BJ (cell line): ENCODE measurements around the gene ZCCHC24. TPM values are rescaled to one million over a fixed set of nuclear protein-coding genes. Genes with fewer than 3 reads are reported as not detected.

Experiments
- CTCF ChIA-PET: fragments of 350-600 bp; formaldehyde crosslinking; extraction: SDS; loops from one replicate; lab custom pipeline; 2021; ENCODE audit warnings: antibody characterized with exemption, inconsistent platforms; lab: Yijun Ruan, JAX
- POLR2A ChIA-PET: fragments of 300-600 bp; sonication (Branson Sonifier 250); formaldehyde crosslinking; extraction: SDS; loops from one replicate; lab custom pipeline; 2021; ENCODE audit warnings: antibody characterized with exemption; lab: Charles Lee
- DNase-seq: peaks from one replicate; pipeline ENCODE4 v3.0.0-alpha.2; 2011; ENCODE audit warnings: low read depth
- H3K27me3 ChIP-seq: 2 replicates; pipeline ENCODE4 v1.6.0; 2011; ENCODE audit warnings: low read length; ENCODE audit not compliant: control insufficient read depth, insufficient read depth
- H3K36me3 ChIP-seq: 2 replicates; pipeline ENCODE4 v1.5.1; 2011; ENCODE audit warnings: low read length; ENCODE audit not compliant: control insufficient read depth, insufficient read depth
- H3K4me3 ChIP-seq: 2 replicates; pipeline ENCODE4 v1.5.1; 2011; ENCODE audit warnings: low read depth, mild to moderate bottlenecking, control low read depth, low read length
- polyA plus RNA-seq: library from polyadenylated mRNA; depleted of rRNA; stranded (reverse); fragments of >200 nt; gene quantifications from 2 replicates; pipeline ENCODE4 v1.2.3, GENCODE V29; 2011
- TF ChIP-seq, protein P1 (sequence below): IDR thresholded peaks from 2 replicates; pipeline ENCODE4 v1.5.1; 2011; ENCODE audit warnings: low read depth, mild to moderate bottlenecking, control low read depth, inconsistent platforms, low read length, moderate library complexity; ENCODE audit not compliant: insufficient read depth

ZCCHC24 gene
- polyA plus RNA-seq, 1 experiment: 49.1 TPM

DNA sequence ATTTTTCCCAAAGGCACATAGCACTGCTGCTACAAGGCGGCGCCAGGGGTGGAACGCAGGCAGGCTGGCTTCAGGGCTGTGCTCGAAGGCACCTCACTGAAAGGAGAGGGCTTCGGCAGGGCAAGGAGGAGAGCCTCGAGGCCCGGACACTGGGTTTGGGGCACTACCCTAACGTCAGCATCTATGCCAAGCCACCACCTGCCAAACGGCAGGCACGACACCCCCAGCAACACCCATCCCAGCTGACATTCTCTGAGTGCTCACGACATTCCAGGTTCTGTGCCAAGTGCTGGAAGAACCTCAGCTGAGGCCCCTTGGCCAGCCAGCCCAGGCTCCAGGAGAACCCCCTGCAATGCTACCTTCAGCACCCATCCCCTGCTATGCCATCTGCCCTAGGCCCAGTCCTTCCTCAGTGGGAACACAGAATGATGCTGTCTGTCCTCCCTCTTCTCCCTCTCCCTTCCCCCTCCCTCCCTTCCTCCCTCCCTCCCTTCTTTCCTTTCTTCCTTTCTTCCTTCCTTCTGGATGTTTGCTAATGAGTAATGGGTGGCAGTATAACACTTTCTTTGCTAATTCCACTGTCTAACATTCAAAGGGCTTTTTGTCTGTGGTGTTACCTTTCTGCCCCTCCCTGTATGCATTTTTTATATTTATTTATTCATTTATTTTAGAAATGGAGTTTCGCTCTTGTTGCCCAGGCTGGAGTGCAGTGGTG lies 24.3 kb downstream of the ZCCHC24 start:
- ChIA-PET CTCF (interaction anchor here (1.0 kb wide), 1 partner anchor 20 kb away, joined by 3 read pairs; no protein-coding TSS in a partner anchor), POLR2A (no interaction called here)
- Histone ChIP-seq H3K36me3 (peaks cover 37% of the 10 kb centered on the region), H3K4me3 (no peak overlapping the region), H3K27me3 (no peaks in the 10 kb centered on the region)
- TF ChIP-seq, protein P1, sequence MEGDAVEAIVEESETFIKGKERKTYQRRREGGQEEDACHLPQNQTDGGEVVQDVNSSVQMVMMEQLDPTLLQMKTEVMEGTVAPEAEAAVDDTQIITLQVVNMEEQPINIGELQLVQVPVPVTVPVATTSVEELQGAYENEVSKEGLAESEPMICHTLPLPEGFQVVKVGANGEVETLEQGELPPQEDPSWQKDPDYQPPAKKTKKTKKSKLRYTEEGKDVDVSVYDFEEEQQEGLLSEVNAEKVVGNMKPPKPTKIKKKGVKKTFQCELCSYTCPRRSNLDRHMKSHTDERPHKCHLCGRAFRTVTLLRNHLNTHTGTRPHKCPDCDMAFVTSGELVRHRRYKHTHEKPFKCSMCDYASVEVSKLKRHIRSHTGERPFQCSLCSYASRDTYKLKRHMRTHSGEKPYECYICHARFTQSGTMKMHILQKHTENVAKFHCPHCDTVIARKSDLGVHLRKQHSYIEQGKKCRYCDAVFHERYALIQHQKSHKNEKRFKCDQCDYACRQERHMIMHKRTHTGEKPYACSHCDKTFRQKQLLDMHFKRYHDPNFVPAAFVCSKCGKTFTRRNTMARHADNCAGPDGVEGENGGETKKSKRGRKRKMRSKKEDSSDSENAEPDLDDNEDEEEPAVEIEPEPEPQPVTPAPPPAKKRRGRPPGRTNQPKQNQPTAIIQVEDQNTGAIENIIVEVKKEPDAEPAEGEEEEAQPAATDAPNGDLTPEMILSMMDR: no peak
- DNase-seq: no peak

DNA sequence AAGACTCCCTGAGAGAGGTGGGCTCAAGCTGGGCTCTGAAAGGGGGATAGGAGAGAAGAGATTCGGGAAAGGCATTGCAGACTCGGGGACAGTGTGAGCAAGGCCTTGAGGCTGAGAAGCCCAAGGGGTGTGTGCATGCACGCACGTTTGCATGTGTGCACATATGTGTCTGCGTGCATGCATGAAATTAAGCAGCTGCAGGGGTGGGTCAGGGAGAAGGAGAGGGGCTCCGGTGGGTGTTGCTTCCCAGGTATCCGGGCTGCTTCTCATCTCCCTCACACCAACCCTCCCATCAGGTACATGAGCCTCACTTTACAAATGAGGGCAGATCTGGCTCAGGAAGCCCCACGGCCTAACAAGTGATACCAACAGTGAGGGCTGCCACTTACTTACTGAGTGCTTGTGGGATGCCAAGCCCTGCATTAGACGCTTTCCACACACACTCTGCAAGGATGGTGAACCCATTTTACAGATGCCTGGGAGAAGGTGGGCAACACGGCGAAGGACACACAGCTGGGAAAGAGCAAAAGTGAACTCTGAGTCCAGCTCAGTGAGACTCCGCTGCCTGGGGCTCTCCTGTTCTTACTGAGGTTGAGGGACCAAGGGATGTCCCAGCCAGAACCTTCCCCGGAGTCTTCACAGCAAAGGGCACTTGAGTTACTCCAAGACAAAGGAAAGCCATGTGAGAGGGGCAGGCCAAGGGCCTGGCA lies 26.4 kb downstream of the ZCCHC24 start:
- no peak for DNase-seq
- TF ChIP-seq, protein P1: no peak
- Histone ChIP-seq H3K27me3 (no peaks in the 10 kb centered on the region), H3K36me3 (peaks cover 42% of the 10 kb centered on the region), H3K4me3 (no peak overlapping the region)
- ChIA-PET CTCF (interaction anchor here (1.6 kb wide), 1 partner anchor 18 kb away, joined by 4 read pairs; no protein-coding TSS in a partner anchor), POLR2A (no interaction called here)

DNA sequence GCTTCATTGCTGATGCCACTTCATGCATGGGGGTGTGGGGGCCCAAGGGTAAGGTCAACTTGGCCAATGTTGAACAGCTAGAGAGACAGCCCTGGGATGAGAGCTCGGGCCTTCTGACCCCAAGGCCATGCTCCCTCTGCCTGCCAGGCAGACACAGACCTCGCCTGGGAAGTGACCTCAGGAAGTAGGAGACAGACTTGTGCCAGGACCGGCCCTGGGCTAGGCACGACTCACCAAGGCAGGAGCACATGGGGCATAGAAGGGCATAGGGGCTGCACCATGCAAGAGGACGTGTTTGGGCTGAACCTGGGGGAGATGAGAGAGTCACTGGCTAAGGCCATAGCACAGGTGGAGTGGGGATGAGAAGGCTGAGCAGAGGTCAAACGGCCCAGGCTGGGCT lies 27.1 kb downstream of the ZCCHC24 start:
- no peaks in the 10 kb centered on the region for H3K27me3 ChIP-seq
- TF ChIP-seq, protein P1: no peak
- ChIA-PET CTCF (interaction anchor here (1.6 kb wide), 1 partner anchor 17 kb away, joined by 4 read pairs; no protein-coding TSS in a partner anchor), POLR2A (no interaction called here)
- no peak overlapping the region for H3K4me3 ChIP-seq
- H3K36me3 ChIP-seq: peaks cover 47% of the 10 kb centered on the region
- DNase-seq: no peak

DNA sequence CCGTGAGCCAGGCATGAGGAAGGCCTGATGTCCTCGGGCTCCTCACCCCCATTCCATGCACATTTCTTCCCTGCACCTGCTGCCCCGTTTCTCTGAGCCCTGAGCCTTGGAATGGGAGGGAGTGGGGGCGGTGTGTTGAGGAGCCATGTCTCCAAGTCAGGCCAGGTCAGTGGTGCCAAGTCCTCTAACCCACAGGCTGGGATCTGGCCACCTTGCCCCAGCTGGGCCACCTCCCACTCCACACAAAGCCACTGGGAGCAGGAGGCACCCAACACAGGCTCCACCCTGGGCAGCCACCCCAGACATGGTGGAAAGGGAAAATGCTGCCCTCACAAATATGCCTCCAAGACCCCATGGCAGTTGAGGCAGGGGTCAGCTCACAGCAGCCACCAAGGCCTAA lies 27.7 kb downstream of the ZCCHC24 start:
- Histone ChIP-seq H3K4me3 (no peak overlapping the region), H3K27me3 (no peaks in the 10 kb centered on the region), H3K36me3 (peaks cover 47% of the 10 kb centered on the region)
- ChIA-PET POLR2A (no interaction called here), CTCF (no interaction called here)
- DNase-seq: no peak
- TF ChIP-seq, protein P1: no peak

DNA sequence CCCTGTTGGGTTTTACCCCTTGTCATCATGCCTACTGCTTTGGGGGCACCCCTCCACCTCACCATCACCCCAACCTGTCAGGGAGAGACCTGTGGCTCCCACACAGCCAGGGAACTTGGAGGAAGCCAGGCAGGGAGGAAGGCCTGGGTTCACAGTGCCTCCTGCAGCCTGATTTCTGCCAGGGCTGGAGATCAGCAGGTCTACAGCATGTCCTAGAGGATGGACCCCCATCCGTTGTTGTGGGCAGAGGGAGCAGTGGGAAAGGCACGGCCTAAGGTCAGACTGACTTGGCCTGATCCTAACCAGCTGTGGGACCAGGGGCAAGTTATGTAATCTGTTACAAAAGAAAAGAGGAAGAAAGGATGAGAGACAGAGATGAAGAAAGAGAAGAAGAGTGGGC lies 28.2 kb downstream of the ZCCHC24 start:
- H3K4me3 ChIP-seq: no peak overlapping the region
- TF ChIP-seq, protein P1: no peak
- H3K36me3 ChIP-seq: peaks cover 47% of the 10 kb centered on the region
- POLR2A ChIA-PET: no interaction called here
- H3K27me3 ChIP-seq: no peaks in the 10 kb centered on the region
- no peak for DNase-seq
- CTCF ChIA-PET: interaction anchor here (1.8 kb wide), 1 partner anchor 8 kb away, joined by 6 read pairs; no protein-coding TSS in a partner anchor
